Vagina (tissue), 2 donors: ENCODE results near the gene TSPYL4. TPM values are rescaled to one million over a fixed set of nuclear protein-coding genes. Genes with fewer than 3 reads are reported as not detected.
A peak's percentile ranks its signal among the peaks of the same experiment; 100 is the strongest.

Experiments
- DNase-seq, 2 donors: peaks; one replicate each; pipeline ENCODE4 v3.0.0-alpha.2; 2017; ENCODE audit errors: extremely low spot score in 2 of 2
- H3K27ac ChIP-seq: fragments of 200-600 bp; sonication (generic); one replicate; pipeline ENCODE4 v1.5.1; 2019
- H3K27me3 ChIP-seq: fragments of 200-600 bp; sonication (generic); one replicate; pipeline ENCODE4 v1.5.1; 2019
- H3K36me3 ChIP-seq, 2 donors: fragments of 200-600 bp; sonication (generic); one replicate each; pipeline ENCODE4 v1.5.1; 2017 to 2019
- H3K4me1 ChIP-seq: fragments of 200-600 bp; sonication (generic); one replicate; pipeline ENCODE4 v1.5.1; 2019
- H3K4me3 ChIP-seq, 2 donors: fragments of 200-600 bp; sonication (generic); 1 replicate in 1 of 2; 2 replicates in 1 of 2; pipeline ENCODE4 v1.5.1; 2016 to 2019
- H3K9me3 ChIP-seq: fragments of 200-600 bp; sonication (generic); one replicate; pipeline ENCODE4 v1.5.1; 2019
- POLR2A ChIP-seq, 2 donors: fragments of 450-650 bp; IDR thresholded peaks; one replicate each; pipeline ENCODE4 v1.6.1; 2017; ENCODE audit warnings: antibody characterized with exemption in 2 of 2, mild to moderate bottlenecking in 2 of 2, moderate library complexity in 2 of 2
- POLR2AphosphoS5 ChIP-seq, 2 donors: sonication (generic); formaldehyde crosslinking; IDR thresholded peaks; one replicate each; pipeline ENCODE4 v1.9.0; 2017; ENCODE audit warnings: antibody characterized with exemption in 2 of 2, mild to moderate bottlenecking in 2 of 2, low read depth in 1 of 2; ENCODE audit not compliant: insufficient read depth in 1 of 2
- intact Hi-C: fragments of 100-400 bp; cut with DNase I; formaldehyde crosslinking; loops from one replicate; pipeline ENCODE4 v1.15.1; 2023
- total RNA-seq: library from RNA; depleted of rRNA; stranded (reverse); fragments of >200 nt; gene quantifications from one replicate; pipeline ENCODE4 v1.2.3, GENCODE V29; 2016
- TF ChIP-seq, protein P1 (sequence below), 3 experiments: fragments of 450-650 bp in 2 of 3; fragments of 200-600 bp in 1 of 3; sonication (generic) in 1 of 3; IDR thresholded peaks; one replicate each; pipeline ENCODE4 v1.5.1; 2017 to 2019; ENCODE audit warnings: antibody characterized with exemption in 3 of 3, mild to moderate bottlenecking in 2 of 3, moderate library complexity in 2 of 3

The TSPYL4 gene
- total RNA-seq, 1 donor from 2014 or later, result 11.8 TPM

DNA sequence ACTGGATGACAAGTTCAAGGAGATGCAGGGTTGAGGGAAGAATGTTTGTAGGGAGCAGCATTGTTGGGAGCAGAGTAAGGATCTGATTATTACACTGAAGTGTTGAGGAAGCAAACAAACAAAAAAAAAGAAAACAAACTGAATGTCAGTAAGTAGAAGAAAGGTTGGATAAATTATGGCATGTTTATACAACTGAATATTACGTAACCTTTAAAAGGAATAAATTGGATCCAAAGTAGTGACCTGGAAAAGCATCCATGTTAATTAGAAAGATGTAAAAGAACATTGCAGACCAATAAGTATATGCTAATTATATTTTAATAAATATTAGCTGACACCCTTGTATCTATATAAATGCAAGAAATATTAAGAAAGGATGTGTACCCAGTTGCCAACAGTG lies 38.7 kb upstream of the TSPYL4 start:
- no peaks in the 10 kb centered on the region for H3K9me3 ChIP-seq
- no peaks in the 10 kb centered on the region for H3K27me3 ChIP-seq
- no peaks in the 10 kb centered on the region for H3K36me3 ChIP-seq
- no peak for DNase-seq
- no peak overlapping the region for H3K27ac ChIP-seq
- intact Hi-C loops, result no loop called here
- H3K4me3 ChIP-seq, result no peak overlapping the region
- TF ChIP-seq, protein P1, sequence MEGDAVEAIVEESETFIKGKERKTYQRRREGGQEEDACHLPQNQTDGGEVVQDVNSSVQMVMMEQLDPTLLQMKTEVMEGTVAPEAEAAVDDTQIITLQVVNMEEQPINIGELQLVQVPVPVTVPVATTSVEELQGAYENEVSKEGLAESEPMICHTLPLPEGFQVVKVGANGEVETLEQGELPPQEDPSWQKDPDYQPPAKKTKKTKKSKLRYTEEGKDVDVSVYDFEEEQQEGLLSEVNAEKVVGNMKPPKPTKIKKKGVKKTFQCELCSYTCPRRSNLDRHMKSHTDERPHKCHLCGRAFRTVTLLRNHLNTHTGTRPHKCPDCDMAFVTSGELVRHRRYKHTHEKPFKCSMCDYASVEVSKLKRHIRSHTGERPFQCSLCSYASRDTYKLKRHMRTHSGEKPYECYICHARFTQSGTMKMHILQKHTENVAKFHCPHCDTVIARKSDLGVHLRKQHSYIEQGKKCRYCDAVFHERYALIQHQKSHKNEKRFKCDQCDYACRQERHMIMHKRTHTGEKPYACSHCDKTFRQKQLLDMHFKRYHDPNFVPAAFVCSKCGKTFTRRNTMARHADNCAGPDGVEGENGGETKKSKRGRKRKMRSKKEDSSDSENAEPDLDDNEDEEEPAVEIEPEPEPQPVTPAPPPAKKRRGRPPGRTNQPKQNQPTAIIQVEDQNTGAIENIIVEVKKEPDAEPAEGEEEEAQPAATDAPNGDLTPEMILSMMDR (IDR thresholded peaks at IDR 0.05), result no peak
- TF ChIP-seq POLR2A (IDR thresholded peaks at IDR 0.05), result no peak
- TF ChIP-seq POLR2AphosphoS5 (IDR thresholded peaks at IDR 0.05; ENCODE audit: insufficient read depth in 1 of 2, low read depth in 1 of 2), result no peak
- H3K4me1 ChIP-seq, result no peaks in the 10 kb centered on the region

DNA sequence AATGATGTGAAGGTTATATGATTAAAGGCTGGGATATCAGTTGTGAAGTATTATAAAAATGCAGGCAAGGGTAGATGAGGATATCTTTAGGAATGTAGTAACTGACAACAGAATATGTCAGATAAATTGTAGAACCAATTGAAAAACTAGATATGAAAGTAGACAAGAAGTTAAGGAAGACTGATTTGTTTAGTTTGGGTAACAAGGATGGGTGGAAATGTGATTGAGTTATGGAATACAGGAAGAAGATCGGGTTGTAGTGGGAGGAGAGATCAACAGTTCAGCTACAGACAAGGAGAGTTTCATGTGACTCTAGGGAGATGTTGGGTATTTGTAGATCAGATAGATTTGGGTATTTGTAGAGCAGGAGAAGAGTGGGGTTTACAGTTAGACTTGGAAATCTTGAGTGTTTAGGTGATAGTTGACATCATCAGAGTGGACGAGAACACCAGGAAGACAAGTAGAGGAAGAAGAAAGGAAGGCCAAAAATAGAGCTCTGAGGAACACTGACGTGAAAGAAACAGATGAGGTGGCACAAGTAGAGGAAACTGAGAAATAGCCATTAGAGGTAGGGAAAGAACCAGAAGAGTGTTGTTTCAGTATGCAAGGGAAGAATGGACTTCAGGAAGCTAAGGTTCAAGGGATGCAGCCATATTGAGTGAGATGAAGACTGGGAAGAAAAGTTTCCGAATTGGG lies 38.0 kb upstream of the TSPYL4 start:
- Histone ChIP-seq H3K27me3 (no peaks in the 10 kb centered on the region), H3K4me1 (no peaks in the 10 kb centered on the region), H3K4me3 (no peak overlapping the region), H3K36me3 (no peaks in the 10 kb centered on the region), H3K9me3 (no peaks in the 10 kb centered on the region), H3K27ac (no peak overlapping the region)
- intact Hi-C loops, result no loop called here
- DNase-seq, result no peak
- TF ChIP-seq POLR2AphosphoS5 (IDR thresholded peaks at IDR 0.05; ENCODE audit: insufficient read depth in 1 of 2, low read depth in 1 of 2) (no peak), POLR2A (IDR thresholded peaks at IDR 0.05) (no peak)
- TF ChIP-seq, protein P1 (IDR thresholded peaks at IDR 0.05), result no peak

DNA sequence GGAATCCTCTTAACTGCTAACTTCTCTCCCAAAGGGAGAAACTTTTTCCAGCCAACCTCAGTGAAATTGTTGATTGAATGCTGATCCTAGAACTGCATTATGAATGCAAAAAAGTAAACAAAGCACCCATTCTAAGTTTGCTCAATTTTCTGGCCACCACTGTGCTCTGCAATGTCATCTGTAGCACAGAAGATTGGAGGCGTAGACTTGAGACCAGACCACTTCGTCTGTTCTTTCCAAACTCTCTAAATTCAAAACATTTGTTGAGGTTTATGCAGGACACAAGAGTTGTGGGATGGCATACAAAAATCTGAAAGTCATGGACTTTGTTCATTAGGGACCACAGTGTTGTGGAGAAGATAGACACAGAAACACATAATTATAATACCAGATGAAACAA lies 36.9 kb upstream of the TSPYL4 start:
- TF ChIP-seq POLR2AphosphoS5 (IDR thresholded peaks at IDR 0.05; ENCODE audit: insufficient read depth in 1 of 2, low read depth in 1 of 2) (no peak), POLR2A (IDR thresholded peaks at IDR 0.05) (no peak)
- TF ChIP-seq, protein P1 (IDR thresholded peaks at IDR 0.05), result no peak
- Histone ChIP-seq H3K27me3 (no peaks in the 10 kb centered on the region), H3K36me3 (no peaks in the 10 kb centered on the region), H3K27ac (no peak overlapping the region), H3K4me1 (no peaks in the 10 kb centered on the region), H3K9me3 (no peaks in the 10 kb centered on the region), H3K4me3 (no peak overlapping the region)
- intact Hi-C loops, result no loop called here
- DNase-seq, result no peak

DNA sequence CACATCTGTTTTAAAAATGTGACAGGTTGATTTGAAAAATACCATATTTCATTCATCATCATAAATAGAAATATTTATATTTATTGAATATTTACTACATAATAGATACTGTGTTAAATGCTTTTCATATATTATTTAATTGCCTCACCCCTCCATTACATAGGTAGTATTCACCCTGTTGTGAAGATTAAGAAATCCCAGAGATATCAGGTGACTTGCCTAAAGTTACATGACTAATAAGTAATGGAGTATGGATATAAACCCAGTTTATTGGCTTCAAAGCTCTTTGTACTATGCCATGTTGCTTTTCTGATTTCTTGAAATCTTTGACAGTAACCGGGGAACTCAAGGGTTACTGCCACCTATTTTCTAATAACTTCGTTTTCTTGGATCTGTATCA lies 36.0 kb upstream of the TSPYL4 start:
- H3K9me3 ChIP-seq, result no peaks in the 10 kb centered on the region
- no peak overlapping the region for H3K27ac ChIP-seq
- intact Hi-C loops, result loop anchor here (5.0 kb wide), 1 partner anchor 242 kb away; no protein-coding TSS in a partner anchor
- H3K27me3 ChIP-seq, result no peaks in the 10 kb centered on the region
- no peak overlapping the region for H3K4me3 ChIP-seq
- H3K36me3 ChIP-seq, result no peaks in the 10 kb centered on the region
- H3K4me1 ChIP-seq, result no peaks in the 10 kb centered on the region
- DNase-seq, result no peak
- TF ChIP-seq POLR2AphosphoS5 (IDR thresholded peaks at IDR 0.05; ENCODE audit: insufficient read depth in 1 of 2, low read depth in 1 of 2), result no peak
- no peak for TF ChIP-seq POLR2A (IDR thresholded peaks at IDR 0.05)
- TF ChIP-seq, protein P1 (IDR thresholded peaks at IDR 0.05), result no peak

DNA sequence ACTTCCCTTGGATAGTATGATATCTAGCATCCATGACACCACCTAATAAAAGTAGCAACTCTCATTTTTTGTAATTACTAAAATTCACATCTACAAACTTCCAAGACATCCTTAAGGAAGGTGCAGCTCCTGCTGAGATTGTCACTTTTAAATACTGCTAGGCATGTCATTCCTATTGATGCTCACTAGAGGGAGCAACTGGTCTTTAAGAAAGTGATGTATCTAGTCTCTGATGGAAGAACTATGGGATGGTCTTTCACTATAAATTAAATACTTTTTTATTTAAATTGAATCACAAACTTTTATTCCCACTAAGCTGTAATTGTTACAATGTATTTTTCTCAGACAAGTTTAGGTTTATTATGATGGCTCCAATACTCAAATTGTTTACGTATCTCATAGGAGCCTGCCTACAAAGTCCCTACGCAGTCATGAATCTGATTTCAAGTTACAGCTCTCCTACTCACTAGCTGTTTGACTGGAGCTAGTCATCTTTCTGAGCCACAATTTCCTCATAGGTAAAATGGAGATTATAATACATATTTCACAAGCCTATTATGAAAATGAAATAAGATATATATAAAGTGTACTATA lies 33.9 kb upstream of the TSPYL4 start:
- no peak for DNase-seq
- H3K27ac ChIP-seq, result no peak overlapping the region
- no peaks in the 10 kb centered on the region for H3K36me3 ChIP-seq
- H3K4me3 ChIP-seq, result no peak overlapping the region
- H3K9me3 ChIP-seq, result no peaks in the 10 kb centered on the region
- H3K27me3 ChIP-seq, result no peaks in the 10 kb centered on the region
- TF ChIP-seq POLR2A (IDR thresholded peaks at IDR 0.05) (no peak), POLR2AphosphoS5 (IDR thresholded peaks at IDR 0.05; ENCODE audit: insufficient read depth in 1 of 2, low read depth in 1 of 2) (no peak)
- TF ChIP-seq, protein P1 (IDR thresholded peaks at IDR 0.05), result peak; percentile 69 to 89 (median 82)
- no peaks in the 10 kb centered on the region for H3K4me1 ChIP-seq
- intact Hi-C loops, result loop anchor here (5.0 kb wide), 1 partner anchor 245 kb away; no protein-coding TSS in a partner anchor
